ENCODE data around the gene ICE1.

The ICE1 gene

DNA sequence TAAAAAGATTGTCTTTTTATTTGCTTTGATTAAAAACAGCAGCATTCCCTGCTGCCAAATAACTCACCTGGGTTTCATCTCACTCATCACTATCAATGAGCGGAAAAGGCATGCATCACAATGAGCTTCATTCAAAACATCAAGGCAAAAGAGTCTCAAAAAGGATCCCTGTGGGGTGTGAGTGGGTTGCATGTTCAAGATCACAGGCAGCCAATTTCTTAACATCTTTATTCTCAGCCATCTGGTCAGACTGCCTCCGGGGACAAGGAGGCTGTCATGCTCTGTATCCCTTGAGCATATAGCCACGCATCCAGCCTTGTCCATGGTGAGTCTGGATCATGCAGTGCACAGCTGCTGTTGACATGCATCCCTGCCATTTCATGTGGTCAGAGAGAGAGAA is 117.1 kb downstream of the ICE1 start:
- DNase-seq, result no peak

Data from DMS79 treated with DMSO at 0.1 percent for 48 hours (cell line).